ENCODE data around the gene ARPC2. TPM values are rescaled to one million over a fixed set of nuclear protein-coding genes. Genes with fewer than 3 reads are reported as not detected.

Gene ARPC2
- total and polyA plus RNA-seq, 2 of the 13 experiments (the other 11 are each of a cell fraction or from before 2014, with no cell fraction given) = 168 to 303 TPM

DNA sequence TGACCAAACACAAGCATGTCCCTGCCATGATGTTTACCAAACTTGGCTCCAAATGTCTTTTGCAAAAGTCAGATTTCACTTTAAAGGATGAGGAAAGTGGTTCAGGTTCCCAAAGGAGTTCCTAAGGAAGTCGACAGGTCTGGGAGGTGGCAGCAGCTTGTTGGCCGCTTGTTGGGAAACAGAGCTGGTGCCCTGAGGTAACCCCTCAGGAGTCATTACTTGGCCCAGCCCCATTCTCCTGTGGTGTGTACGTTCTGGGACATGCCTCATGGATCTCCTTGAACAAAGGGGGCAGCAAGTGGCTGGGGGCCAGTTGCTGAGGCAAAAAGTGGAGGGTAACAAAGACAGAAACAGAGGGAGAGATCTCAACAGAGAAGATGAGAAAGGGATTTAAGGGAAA lies 64.5 kb downstream of the ARPC2 start:
- Histone ChIP-seq H3K4me3 (replicated peaks in 1 of 3; ENCODE audit: insufficient read depth in 1 of 3, low read depth in 2 of 3, low read length in 3 of 3) (no peak overlapping the region), H3K36me3 (replicated peaks in 1 of 2; ENCODE audit: control insufficient read depth in 1 of 2, insufficient read depth in 2 of 2, low read length in 2 of 2) (peaks cover 44 to 71% of the 10 kb centered on the region in 2 experiments), H3K79me2 (ENCODE audit: insufficient read depth, low read length) (peaks cover 31% of the 10 kb centered on the region), H3K4me1 (ENCODE audit: insufficient read depth, low read length) (peaks cover 29% of the 10 kb centered on the region), H2AFZ (ENCODE audit: low read length) (no peak overlapping the region), H3K27ac (ENCODE audit: extremely low read length, insufficient read depth, low read length) (no peak overlapping the region), H3K9me3 (ENCODE audit: low read length) (no peaks in the 10 kb centered on the region), H3K9ac (ENCODE audit: insufficient read depth, low read depth, low read length) (no peak overlapping the region), H3K4me2 (ENCODE audit: low read depth, low read length) (no peak overlapping the region), H4K20me1 (ENCODE audit: insufficient read depth, low read length) (peaks cover 43% of the 10 kb centered on the region; the same call in 1 of the 2 replicates), H3K27me3 (ENCODE audit: control insufficient read depth in 1 of 2, insufficient read depth in 2 of 2, low read length in 2 of 2) (no peaks in the 10 kb centered on the region)
- in situ Hi-C loops (cut with HindIII; ENCODE audit: extremely low pct_ligation_motif_present, low pct_unique_long_range_greater_than_20kb) = no loop called here
- POLR2A ChIA-PET = interaction anchor here (0.8 kb wide), 1 partner anchor 125 kb away, joined by 3 read pairs; no protein-coding TSS in a partner anchor
- CTCF ChIA-PET (ENCODE audit: low intra/inter-chr PET ratio, low total read pairs) = no interaction called here
- intact Hi-C loops (cut with micrococcal nuclease; ENCODE audit: unreplicated experiment) = no loop called here
- ATAC-seq (no peak), FAIRE-seq (no peak), DNase-seq (ENCODE audit: low spot score) (no peak)
- 99% methylated on average over 3 of the region's 3 CpGs for WGBS (ENCODE audit: low lambda C conversion rate)
- TF ChIP-seq CAMTA2 (CRISPR knock-in tag; IDR thresholded peaks at IDR 0.05; ENCODE audit: borderline replicate concordance) (no peak), ZSCAN30 (CRISPR knock-in tag; IDR thresholded peaks at IDR 0.05) (no peak), TBL1XR1 (IDR thresholded peaks at IDR 0.05; ENCODE audit: borderline replicate concordance, low read length, partially characterized antibody) (no peak), ZC3H4 (CRISPR knock-in tag; IDR thresholded peaks at IDR 0.05; ENCODE audit: borderline replicate concordance) (no peak), ZNF720 (CRISPR knock-in tag; IDR thresholded peaks at IDR 0.05) (no peak), ZNF792 (CRISPR knock-in tag; IDR thresholded peaks at IDR 0.05) (no peak), BCL3 (CRISPR knock-in tag; IDR thresholded peaks at IDR 0.05) (no peak), ZNF782 (CRISPR knock-in tag; IDR thresholded peaks at IDR 0.05; ENCODE audit: borderline replicate concordance) (no peak), ZNF800 (CRISPR knock-in tag; IDR thresholded peaks at IDR 0.05) (no peak), ESRRA (CRISPR knock-in tag; IDR thresholded peaks at IDR 0.05; ENCODE audit: low read depth) (no peak), MBNL3 (CRISPR knock-in tag; conservative IDR thresholded peaks at IDR 0.05) (no peak), KLF11 (CRISPR knock-in tag; IDR thresholded peaks at IDR 0.05) (no peak), MED8 (CRISPR knock-in tag; IDR thresholded peaks at IDR 0.05; ENCODE audit: insufficient replicate concordance) (no peak), ATF2 (CRISPR knock-in tag; IDR thresholded peaks at IDR 0.05) (no peak)
- TF ChIP-seq, protein P1, sequence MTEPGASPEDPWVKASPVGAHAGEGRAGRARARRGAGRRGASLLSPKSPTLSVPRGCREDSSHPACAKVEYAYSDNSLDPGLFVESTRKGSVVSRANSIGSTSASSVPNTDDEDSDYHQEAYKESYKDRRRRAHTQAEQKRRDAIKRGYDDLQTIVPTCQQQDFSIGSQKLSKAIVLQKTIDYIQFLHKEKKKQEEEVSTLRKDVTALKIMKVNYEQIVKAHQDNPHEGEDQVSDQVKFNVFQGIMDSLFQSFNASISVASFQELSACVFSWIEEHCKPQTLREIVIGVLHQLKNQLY (CRISPR knock-in tag; IDR thresholded peaks at IDR 0.05) = no peak
- TF ChIP-seq, protein P2, sequence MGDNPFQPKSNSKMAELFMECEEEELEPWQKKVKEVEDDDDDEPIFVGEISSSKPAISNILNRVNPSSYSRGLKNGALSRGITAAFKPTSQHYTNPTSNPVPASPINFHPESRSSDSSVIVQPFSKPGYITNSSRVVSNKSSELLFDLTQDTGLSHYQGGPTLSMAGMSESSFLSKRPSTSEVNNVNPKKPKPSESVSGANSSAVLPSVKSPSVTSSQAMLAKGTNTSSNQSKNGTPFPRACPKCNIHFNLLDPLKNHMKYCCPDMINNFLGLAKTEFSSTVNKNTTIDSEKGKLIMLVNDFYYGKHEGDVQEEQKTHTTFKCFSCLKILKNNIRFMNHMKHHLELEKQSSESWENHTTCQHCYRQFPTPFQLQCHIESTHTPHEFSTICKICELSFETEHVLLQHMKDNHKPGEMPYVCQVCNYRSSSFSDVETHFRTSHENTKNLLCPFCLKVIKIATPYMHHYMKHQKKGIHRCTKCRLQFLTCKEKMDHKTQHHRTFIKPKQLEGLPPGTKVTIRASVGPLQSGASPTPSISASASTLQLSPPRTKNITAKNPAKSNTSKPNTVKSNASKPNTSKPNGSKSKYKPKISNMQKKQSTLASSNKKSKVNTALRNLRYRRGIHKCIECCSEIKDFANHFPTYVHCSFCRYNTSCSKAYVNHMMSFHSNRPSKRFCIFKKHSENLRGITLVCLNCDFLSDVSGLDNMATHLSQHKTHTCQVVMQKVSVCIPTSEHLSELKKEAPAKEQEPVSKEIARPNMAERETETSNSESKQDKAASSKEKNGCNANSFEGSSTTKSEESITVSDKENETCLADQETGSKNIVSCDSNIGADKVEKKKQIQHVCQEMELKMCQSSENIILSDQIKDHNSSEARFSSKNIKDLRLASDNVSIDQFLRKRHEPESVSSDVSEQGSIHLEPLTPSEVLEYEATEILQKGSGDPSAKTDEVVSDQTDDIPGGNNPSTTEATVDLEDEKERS (CRISPR knock-in tag; IDR thresholded peaks at IDR 0.05) = no peak
- BruUV-seq (replicated peaks) = no TSS peak
